HepG2 (cell line): Measurements from ENCODE around the gene BICRAL. TPM values are rescaled to one million over a fixed set of nuclear protein-coding genes. Genes with fewer than 3 reads are reported as not detected.
A peak's percentile ranks its signal among the peaks of the same experiment; 100 is the strongest.

Experiments
- CHD2 ChIP-seq: IDR thresholded peaks from 2 replicates; pipeline ENCODE4 v1.6.1; 2011; ENCODE audit warnings: low read depth, low read length, improper control_type of control experiment
- ELF1 ChIP-seq: sonication (generic); formaldehyde crosslinking; IDR thresholded peaks from 2 replicates; pipeline ENCODE4 v1.4.0; 2020; ENCODE audit warnings: missing genetic modification reagents
- FOXK2 ChIP-seq: fragments of 450-650 bp; IDR thresholded peaks from 2 replicates; pipeline ENCODE4 v1.6.1; 2016
- GABPA ChIP-seq, 2 experiments: IDR thresholded peaks; 2 replicates each; pipeline ENCODE4 v1.6.1; 2011 to 2016; ENCODE audit warnings: low read depth in 2 of 2, low read length in 1 of 2, missing biosample characterization in 1 of 2, missing genetic modification characterization in 1 of 2
- IRX3 ChIP-seq: sonication (generic); formaldehyde crosslinking; IDR thresholded peaks from 2 replicates; pipeline ENCODE4 v1.8.1; 2023; ENCODE audit warnings: mild to moderate bottlenecking, low read depth, missing genetic modification reagents, borderline replicate concordance
- MATR3 ChIP-seq: sonication (generic); formaldehyde crosslinking; IDR thresholded peaks from 2 replicates; pipeline ENCODE4 v1.4.0; 2020; ENCODE audit warnings: missing genetic modification reagents
- NR2F6 ChIP-seq, 2 experiments: IDR thresholded peaks; 2 replicates each; pipeline ENCODE4 v1.6.1; 2016; ENCODE audit warnings: antibody characterized with exemption in 1 of 2, mild to moderate bottlenecking in 1 of 2
- ONECUT2 ChIP-seq: sonication (generic); formaldehyde crosslinking; IDR thresholded peaks from 2 replicates; pipeline ENCODE4 v1.4.0; 2020; ENCODE audit warnings: missing genetic modification reagents
- PHF21A ChIP-seq: sonication (generic); formaldehyde crosslinking; IDR thresholded peaks from 2 replicates; pipeline ENCODE4 v1.5.0; 2020; ENCODE audit warnings: mild to moderate bottlenecking, missing genetic modification reagents
- SALL1 ChIP-seq: sonication (generic); formaldehyde crosslinking; IDR thresholded peaks from 2 replicates; pipeline ENCODE4 v1.8.0; 2022; ENCODE audit warnings: mild to moderate bottlenecking, missing genetic modification reagents
- SNAPC4 ChIP-seq: sonication (generic); formaldehyde crosslinking; IDR thresholded peaks from 2 replicates; pipeline ENCODE4 v1.4.0; 2020; ENCODE audit warnings: mild to moderate bottlenecking, missing genetic modification reagents
- SPEN ChIP-seq: sonication (generic); formaldehyde crosslinking; IDR thresholded peaks from 2 replicates; pipeline ENCODE4 v1.5.1; 2020; ENCODE audit warnings: low read depth, mild to moderate bottlenecking, missing genetic modification reagents
- SSRP1 ChIP-seq: IDR thresholded peaks from 2 replicates; pipeline ENCODE4 v1.6.1; 2016; ENCODE audit warnings: control low read depth
- TARDBP ChIP-seq: sonication (generic); formaldehyde crosslinking; IDR thresholded peaks from 2 replicates; pipeline ENCODE4 v1.8.0; 2022; ENCODE audit warnings: mild to moderate bottlenecking, missing genetic modification reagents
- ZNF232 ChIP-seq: sonication (generic); formaldehyde crosslinking; IDR thresholded peaks from 2 replicates; pipeline ENCODE4 v1.4.0; 2020; ENCODE audit warnings: missing genetic modification reagents, borderline replicate concordance
- ZNF235 ChIP-seq: sonication (generic); formaldehyde crosslinking; IDR thresholded peaks from 2 replicates; pipeline ENCODE4 v1.8.1; 2023; ENCODE audit warnings: mild to moderate bottlenecking, missing genetic modification reagents, borderline replicate concordance
- ZNF296 ChIP-seq: sonication (generic); formaldehyde crosslinking; conservative IDR thresholded peaks from 2 replicates; pipeline ENCODE4 v1.5.0; 2020; ENCODE audit warnings: mild to moderate bottlenecking, missing genetic modification reagents
- ZNF3 ChIP-seq: IDR thresholded peaks from 2 replicates; pipeline ENCODE4 v1.7.0; 2017; ENCODE audit warnings: inconsistent platforms
- ZNF33A ChIP-seq: sonication (generic); formaldehyde crosslinking; IDR thresholded peaks from 2 replicates; pipeline ENCODE4 v1.5.1; 2020; ENCODE audit warnings: missing genetic modification reagents, mild to moderate bottlenecking, moderate library complexity, borderline replicate concordance
- ZNF367 ChIP-seq: sonication (generic); formaldehyde crosslinking; IDR thresholded peaks from 2 replicates; pipeline ENCODE4 v1.4.0; 2020; ENCODE audit warnings: missing genetic modification reagents, borderline replicate concordance
- ZNF564 ChIP-seq: sonication (generic); formaldehyde crosslinking; IDR thresholded peaks from 2 replicates; pipeline ENCODE4 v1.8.1; 2023; ENCODE audit warnings: mild to moderate bottlenecking, missing genetic modification reagents
- polyA plus RNA-seq, 8 experiments: library from polyadenylated mRNA; depleted of rRNA in 3 of 8; stranded (reverse) in 7 of 8; unstranded in 1 of 8; fragments of >200 nt; fragmentation: Illumina TruSeq in 4 of 8; extraction: Trizol in 4 of 8; gene quantifications; 2 replicates each; pipeline versions ENCODE4 v1.2.1 to v1.2.3, GENCODE V29; 2011 to 2016; ENCODE audit warnings: low read depth in 4 of 8, missing spikeins in 1 of 8, mixed read lengths in 1 of 8; ENCODE audit not compliant: insufficient read depth in 1 of 8
- total RNA-seq, 5 experiments: library from RNA; depleted of rRNA; stranded (reverse); fragments of >200 nt; fragmentation: Illumina TruSeq; extraction: Trizol; gene quantifications; 2 replicates each; pipeline ENCODE4 v1.2.3, GENCODE V29; 2016; ENCODE audit warnings: low read depth in 1 of 5
- TF ChIP-seq, protein P1 (sequence below), 2 experiments: fragments of 450-650 bp in 1 of 2; sonication (generic) in 1 of 2; formaldehyde crosslinking; IDR thresholded peaks; 2 replicates each; pipeline versions ENCODE4 v1.5.0 to v1.8.0; 2020 to 2022; ENCODE audit warnings: mild to moderate bottlenecking in 1 of 2, missing genetic modification reagents in 1 of 2

BICRAL gene
- total and polyA plus RNA-seq, 2 of the 13 experiments (the other 11 are each of a cell fraction or from before 2014, with no cell fraction given) = 5.0 to 13.5 TPM

GRCh38 chr6:42879372-42880239 is 97.8 kb downstream of the BICRAL start, which contains the start of gene RPL7L1 (continued):
- TF ChIP-seq SPEN (CRISPR knock-in tag) (peak; percentile 96), ZNF367 (CRISPR knock-in tag) (no peak), TARDBP (CRISPR knock-in tag) (peak; percentile 84), ZNF33A (CRISPR knock-in tag) (no peak), MATR3 (CRISPR knock-in tag) (no peak), PHF21A (CRISPR knock-in tag) (peak; percentile 91), SSRP1 (0 out of 2 replicates have a peak, but pooled peaks have one; percentile 30), ELF1 (CRISPR knock-in tag) (peak; percentile 92), ZNF232 (CRISPR knock-in tag) (peak; percentile 30; the same call in 1 of the 2 replicates), NR2F6 (IDR thresholded peaks at IDR 0.05) (no peak; the same call in 1 of the 2 replicates), NR2F6 (CRISPR knock-in tag; IDR thresholded peaks at IDR 0.05) (peak; percentile 27; the same call in 1 of the 2 replicates), GABPA (IDR thresholded peaks at IDR 0.05; ENCODE audit: low read depth, low read length) (peak; percentile 79), GABPA (CRISPR knock-in tag; IDR thresholded peaks at IDR 0.05; ENCODE audit: low read depth) (peak; percentile 97), CHD2 (no peak; the same call in 1 of the 2 replicates), ZNF3 (CRISPR knock-in tag) (peak; percentile 85), ZNF235 (CRISPR knock-in tag) (peak; percentile 81; the same call in 1 of the 2 replicates), ZNF564 (CRISPR knock-in tag) (peak; percentile 38; the same call in 1 of the 2 replicates), SNAPC4 (CRISPR knock-in tag) (peak; percentile 83), FOXK2 (peak; percentile 94), ZNF296 (CRISPR knock-in tag) (no peak; the same call in 1 of the 2 replicates), IRX3 (CRISPR knock-in tag) (no peak), ONECUT2 (CRISPR knock-in tag) (peak; percentile 35; the same call in 1 of the 2 replicates), SALL1 (CRISPR knock-in tag) (peak; percentile 73)
- TF ChIP-seq, protein P1, sequence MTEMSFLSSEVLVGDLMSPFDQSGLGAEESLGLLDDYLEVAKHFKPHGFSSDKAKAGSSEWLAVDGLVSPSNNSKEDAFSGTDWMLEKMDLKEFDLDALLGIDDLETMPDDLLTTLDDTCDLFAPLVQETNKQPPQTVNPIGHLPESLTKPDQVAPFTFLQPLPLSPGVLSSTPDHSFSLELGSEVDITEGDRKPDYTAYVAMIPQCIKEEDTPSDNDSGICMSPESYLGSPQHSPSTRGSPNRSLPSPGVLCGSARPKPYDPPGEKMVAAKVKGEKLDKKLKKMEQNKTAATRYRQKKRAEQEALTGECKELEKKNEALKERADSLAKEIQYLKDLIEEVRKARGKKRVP (CRISPR knock-in tag; IDR thresholded peaks at IDR 0.05) = peak in 1 of 2 experiments; percentile 48; a peak in 1 of 4 replicates
